Measurements from ENCODE around the gene PSAP.

- TF ChIP-seq CTCF (IDR thresholded peaks at IDR 0.05) (no peak), POLR2A (IDR thresholded peaks at IDR 0.05) (no peak)
These were observed 25.8 kb downstream of the PSAP start for GRCh38 chr10:71825217-71825616.

Data from body of pancreas (tissue), 4 donors.